Cardiac fibroblast (primary cell): Measurements from ENCODE around the gene DTX3.
A peak's percentile ranks its signal among the peaks of the same experiment; 100 is the strongest.

ENCODE experiments used
- DNase-seq, 2 donors: peaks; one replicate each; pipeline versions ENCODE4 v3.0.0 to v3.0.0-alpha.2; 2010; ENCODE audit warnings: low read depth in 2 of 2
- H3K4me3 ChIP-seq, 2 donors: replicated peaks in 1 of 2; 1 replicate in 1 of 2; 2 replicates in 1 of 2; pipeline ENCODE4 v1.5.1; 2011; ENCODE audit warnings: low read depth in 2 of 2, low read length in 2 of 2, mild to moderate bottlenecking in 2 of 2, moderate library complexity in 1 of 2
- TF ChIP-seq, protein P1 (sequence below): IDR thresholded peaks from one replicate; pipeline ENCODE4 v1.5.1; 2011; ENCODE audit warnings: low read depth, mild to moderate bottlenecking, low read length, inconsistent platforms

The DTX3 gene

DNA sequence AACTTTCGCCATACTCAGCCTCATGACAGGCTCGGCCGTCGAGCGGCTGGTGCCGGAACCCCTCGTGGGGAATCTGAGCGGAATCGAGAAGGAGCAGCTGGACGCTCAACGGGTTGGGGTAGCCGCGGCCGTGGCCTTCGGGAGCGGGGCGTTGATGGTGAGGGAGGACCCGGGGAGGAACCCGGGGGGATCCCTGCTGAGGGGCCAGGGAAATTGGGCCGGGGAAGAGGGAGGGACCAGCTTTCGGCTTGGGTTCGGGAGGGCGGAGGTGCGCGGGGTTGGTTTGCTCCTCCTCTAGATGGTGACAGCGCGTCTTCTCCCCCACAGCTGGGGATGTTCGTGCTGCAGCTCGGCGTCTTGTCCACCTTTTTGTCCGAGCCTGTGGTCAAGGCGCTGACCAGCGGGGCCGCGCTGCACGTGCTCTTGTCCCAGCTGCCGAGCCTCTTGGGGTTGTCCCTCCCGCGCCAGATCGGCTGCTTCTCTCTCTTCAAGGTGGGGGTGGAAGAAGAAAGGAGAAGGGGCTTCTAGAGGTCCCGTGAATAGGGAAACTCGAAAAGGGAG, 16.4 kb downstream of the DTX3 start:
- peak in 1 of 2 donors; percentile 9 for DNase-seq
- peak overlapping the region; percentile 37 to 47 for H3K4me3 ChIP-seq
- TF ChIP-seq, protein P1, sequence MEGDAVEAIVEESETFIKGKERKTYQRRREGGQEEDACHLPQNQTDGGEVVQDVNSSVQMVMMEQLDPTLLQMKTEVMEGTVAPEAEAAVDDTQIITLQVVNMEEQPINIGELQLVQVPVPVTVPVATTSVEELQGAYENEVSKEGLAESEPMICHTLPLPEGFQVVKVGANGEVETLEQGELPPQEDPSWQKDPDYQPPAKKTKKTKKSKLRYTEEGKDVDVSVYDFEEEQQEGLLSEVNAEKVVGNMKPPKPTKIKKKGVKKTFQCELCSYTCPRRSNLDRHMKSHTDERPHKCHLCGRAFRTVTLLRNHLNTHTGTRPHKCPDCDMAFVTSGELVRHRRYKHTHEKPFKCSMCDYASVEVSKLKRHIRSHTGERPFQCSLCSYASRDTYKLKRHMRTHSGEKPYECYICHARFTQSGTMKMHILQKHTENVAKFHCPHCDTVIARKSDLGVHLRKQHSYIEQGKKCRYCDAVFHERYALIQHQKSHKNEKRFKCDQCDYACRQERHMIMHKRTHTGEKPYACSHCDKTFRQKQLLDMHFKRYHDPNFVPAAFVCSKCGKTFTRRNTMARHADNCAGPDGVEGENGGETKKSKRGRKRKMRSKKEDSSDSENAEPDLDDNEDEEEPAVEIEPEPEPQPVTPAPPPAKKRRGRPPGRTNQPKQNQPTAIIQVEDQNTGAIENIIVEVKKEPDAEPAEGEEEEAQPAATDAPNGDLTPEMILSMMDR: no peak

DNA sequence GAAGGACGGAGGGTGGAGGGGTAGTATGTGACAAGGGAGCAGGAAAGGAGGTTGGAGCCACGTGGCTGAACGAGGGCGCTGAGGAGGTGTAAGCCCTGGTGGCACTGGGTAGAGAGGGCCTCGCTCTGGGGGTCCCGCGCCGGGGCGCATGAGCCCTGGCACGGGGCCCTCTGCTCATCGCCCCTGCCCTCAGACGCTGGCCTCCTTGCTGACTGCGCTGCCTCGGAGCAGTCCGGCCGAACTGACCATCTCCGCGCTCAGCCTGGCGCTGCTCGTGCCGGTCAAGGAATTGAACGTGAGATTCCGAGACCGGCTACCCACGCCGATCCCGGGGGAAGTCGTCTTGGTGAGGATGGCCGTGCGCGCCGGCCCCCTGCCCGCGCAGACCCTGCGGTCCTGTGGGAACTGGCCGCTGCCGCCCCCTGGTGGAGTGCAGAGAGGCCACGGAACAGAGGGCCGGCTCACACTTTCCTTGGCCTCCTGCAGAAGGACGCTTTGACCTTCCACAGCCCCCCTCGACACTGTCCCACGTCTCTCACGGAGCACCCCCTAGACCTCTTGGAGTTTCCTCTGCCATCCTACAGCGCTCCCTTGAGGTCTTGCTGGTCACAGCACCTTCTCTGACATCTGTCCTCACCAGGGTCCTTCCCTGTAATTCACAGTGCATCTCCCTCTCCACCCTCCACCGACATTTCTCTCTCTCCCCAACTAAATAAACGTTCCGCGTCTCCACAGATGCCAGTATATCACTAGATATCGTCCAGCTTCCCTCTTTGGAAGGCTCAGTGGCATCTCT, 17.1 kb downstream of the DTX3 start:
- peak overlapping the region; percentile 37 to 47 for H3K4me3 ChIP-seq
- TF ChIP-seq, protein P1: peak; percentile 90
- DNase-seq: peak; percentile 27 to 38

DNA sequence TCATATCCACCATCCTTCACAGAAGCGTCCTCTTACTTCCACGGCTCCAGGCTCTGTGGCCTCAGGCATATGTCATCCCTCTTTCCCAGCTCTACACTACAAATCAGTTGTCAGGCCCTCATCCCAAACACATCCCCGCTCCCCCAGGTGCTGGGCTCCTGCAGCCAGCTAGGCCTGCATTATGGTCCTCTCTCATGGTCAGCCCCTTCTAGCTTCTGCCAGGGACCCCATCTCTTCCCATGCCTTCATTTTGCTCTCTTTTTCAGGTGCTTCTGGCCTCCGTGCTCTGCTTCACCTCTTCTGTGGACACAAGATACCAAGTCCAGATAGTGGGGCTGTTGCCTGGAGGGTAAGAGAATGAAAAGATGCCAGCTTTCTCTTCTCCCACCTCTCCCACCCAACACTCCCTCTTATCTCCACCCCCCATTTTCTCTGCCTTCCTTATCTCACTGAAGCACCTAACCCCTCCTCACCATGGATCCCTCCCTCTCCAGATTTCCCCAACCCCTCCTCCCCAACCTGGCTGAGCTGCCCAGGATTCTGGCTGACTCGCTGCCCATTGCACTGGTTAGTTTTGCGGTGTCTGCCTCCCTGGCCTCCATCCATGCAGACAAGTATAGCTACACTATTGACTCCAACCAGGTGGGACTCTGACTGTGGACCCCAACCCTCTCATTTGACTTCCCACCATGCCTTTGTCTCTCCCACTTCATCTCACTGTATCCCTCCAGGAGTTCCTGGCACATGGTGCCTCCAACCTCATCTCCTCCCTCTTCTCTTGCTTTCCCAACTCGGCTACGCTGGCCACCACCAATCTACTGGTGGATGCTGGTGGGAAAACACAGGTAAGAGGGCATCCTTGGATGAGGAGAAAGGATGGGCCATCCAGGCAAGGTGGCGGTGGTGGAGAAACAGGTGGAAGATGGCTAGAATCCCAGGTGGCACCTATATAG, 17.9 kb downstream of the DTX3 start:
- TF ChIP-seq, protein P1: no peak
- H3K4me3 ChIP-seq: no peak overlapping the region
- DNase-seq: no peak

DNA sequence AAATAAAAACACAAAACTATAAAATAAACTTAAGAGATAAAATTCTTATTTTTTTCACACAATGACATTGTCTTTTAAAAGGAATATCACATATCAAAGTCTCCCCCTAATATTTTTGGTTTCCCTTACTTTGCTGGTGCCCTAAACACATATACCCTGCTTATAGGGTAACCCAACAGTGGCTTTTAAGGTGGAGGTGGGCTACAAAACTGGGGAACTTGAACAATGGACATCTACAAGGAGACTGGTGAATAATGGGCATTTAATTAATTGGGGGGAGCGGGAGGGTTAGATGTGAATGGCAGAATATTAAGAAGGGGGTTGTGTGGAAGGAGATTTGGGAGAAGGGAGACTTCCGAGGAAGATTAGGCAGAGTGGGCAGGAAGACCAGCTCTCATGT, 18.8 kb downstream of the DTX3 start:
- no peak for DNase-seq
- no peak overlapping the region for H3K4me3 ChIP-seq
- TF ChIP-seq, protein P1: no peak

GRCh38 chr12:57623811-57624390, 19.3 kb downstream of the DTX3 start:
- DNase-seq: no peak
- H3K4me3 ChIP-seq: no peak overlapping the region
- TF ChIP-seq, protein P1: no peak

DNA sequence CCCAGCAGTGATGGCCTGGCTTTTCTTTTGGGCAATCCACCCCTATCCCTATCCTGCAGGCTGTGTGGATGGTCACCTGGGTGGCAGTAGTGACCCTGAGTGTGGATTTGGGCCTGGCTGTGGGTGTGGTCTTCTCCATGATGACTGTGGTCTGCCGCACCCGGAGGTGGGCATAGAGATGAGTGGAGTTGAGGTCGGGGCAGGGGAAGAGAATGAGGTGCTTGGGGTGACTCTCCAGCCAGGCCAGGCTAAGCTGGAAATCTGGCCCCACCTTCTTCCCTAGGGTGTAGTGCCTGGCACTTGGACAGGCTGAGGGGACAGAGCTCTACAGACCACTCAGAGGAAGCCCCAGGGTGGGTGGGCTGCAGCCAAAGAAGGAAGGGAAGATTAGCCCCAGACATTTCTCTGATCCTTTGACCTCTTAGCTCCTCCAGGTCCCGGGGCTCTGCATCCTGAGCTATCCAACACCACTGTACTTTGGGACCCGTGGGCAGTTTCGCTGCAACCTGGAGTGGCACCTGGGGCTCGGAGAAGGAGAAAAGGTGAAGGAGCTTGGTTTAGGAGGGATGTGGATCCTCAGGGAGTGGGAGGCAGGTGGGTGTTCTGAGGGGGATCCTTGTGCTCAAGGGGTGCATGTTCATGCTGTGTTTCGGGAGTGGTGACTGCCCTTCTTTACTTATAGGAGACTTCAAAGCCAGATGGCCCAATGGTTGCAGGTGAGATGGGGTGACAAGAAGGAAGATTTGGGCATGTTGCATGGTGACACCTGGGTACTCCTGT, 20.0 kb downstream of the DTX3 start:
- no peak for DNase-seq
- TF ChIP-seq, protein P1: no peak
- no peak overlapping the region for H3K4me3 ChIP-seq
